GM19351 (cell line): ENCODE results near the gene ZSCAN21.

ENCODE experiments used
- ATAC-seq: cut with Tn5 transposase; IDR thresholded peaks from one replicate; pipeline ENCODE4 v1.9.1; 2021; ENCODE audit warnings: mild to moderate bottlenecking, moderate library complexity; ENCODE audit not compliant: unreplicated experiment

ZSCAN21 gene

GRCh38 chr7:100095289-100095688, 45.7 kb downstream of the ZSCAN21 start:
- ATAC-seq = no peak

DNA sequence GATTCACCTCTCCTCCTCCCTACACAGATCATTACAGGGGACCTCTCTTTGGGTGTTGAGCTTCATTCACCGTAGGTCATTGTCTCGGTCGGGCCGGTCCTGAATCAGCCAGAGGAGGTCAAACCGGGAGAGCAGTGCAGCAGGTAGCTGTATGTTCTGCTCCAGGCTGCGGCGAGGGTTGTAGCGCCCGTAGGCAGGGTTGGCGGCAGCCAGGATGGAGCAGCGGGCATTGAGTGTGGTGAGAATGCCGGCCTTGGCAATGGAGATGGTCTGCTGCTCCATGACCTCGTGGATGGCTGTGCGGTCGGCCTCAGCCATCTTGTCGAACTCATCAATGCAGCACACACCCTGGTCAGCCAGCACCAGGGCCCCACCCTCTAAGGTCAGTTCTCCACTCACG, 46.1 kb downstream of the ZSCAN21 start:
- ATAC-seq = no peak

DNA sequence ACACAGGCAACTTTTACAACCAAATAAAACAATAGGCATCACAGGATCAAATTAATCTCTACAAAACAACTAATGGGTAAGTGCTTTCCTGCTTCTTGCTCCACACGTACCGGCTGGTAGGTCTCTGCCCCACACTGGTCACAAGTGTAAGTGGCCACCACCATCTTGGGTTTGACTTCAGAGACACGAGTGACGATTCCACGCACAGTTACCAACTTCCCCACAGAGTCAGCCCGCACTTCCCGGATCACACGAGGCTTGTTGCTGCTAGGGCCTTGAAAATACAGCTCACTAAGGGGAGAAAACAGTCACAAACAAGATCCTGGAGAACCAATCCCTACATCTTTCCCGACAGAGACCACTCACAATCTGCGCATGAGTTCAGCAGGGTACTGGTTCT, 49.3 kb downstream of the ZSCAN21 start:
- ATAC-seq = no peak

DNA sequence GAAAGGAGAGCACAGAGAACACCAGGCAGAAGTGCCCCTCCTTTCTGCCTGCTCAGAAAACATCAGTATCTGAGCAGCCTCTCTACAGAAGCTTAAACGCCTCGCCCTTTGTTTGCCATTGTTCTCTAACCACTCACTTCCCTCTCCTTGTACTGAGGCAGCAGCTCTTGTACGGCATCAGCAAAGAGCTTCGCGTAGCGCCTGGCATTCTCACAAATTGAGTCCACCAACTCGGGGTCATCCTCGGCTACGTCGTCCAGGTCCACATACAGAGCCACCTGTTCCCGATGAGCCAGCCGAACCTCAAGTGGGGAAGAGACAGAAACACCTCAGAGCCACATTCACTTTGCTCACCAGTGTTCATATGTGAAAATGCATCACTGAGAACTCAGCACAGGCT, 49.9 kb downstream of the ZSCAN21 start:
- ATAC-seq = no peak

DNA sequence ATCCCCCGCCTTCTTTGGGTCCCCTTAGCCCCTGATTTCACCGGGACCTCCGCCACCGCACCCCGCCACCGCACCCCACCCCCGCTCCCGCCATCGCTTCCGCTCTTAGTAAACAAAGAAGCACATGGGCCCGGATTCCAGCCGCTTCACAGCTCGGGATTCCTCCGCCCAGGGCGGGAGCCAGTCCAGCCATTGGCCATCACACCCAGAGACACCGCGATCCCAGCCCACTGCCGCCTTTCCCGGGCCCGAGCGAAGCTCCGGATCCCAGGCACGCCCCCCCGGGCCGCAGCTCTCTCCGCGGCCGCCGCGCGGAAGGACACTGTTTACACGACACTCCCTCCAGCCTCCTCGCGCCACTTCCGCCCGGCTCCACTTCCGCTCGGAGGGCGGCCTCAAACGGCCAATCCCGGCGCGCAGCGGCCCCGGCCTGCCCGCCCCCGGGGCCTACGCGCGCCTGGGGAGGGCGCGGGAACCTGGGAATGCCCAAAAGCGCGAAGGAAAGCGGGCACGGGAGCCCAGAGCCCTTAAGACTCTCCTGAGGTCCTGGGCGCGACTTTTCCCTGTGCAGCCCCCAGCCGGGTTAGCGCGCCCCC, 50.9 kb downstream of the ZSCAN21 start:
- ATAC-seq = peak; percentile 65

- ATAC-seq = peak; percentile 83
These were observed 51.7 kb downstream of the ZSCAN21 start, which contains the start of the genes AP4M1 and MCM7 for GRCh38 chr7:100101016-100101862. Gene AP4M1 (plus strand): TSS chr7:100101643. CDS start chr7:100101715, 72 bp downstream. Gene MCM7 (minus strand): TSS chr7:100101397. CDS start chr7:100101294, 103 bp downstream.

- ATAC-seq = no peak
These were observed 53.6 kb downstream of the ZSCAN21 start for GRCh38 chr7:100102950-100103840.

DNA sequence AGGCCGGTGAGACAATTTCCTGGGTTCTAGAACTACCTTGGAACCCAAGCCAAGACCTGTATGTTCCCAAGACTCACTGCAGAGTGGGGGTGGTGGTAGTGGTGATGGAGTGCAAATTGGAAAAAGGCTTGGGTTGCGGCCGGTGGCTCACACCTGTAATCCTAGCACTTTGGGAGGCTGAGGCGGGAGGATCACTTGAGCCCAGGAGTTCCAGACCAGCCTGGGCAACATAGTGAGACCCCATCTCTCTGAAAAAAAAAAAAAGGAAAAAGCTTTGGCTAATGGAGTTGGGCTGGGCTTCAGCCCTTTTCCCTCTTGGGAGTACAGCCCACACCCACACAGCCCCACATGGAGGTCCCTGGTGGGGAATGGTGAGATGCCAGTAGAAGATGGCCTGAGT, 56.0 kb downstream of the ZSCAN21 start:
- no peak for ATAC-seq

DNA sequence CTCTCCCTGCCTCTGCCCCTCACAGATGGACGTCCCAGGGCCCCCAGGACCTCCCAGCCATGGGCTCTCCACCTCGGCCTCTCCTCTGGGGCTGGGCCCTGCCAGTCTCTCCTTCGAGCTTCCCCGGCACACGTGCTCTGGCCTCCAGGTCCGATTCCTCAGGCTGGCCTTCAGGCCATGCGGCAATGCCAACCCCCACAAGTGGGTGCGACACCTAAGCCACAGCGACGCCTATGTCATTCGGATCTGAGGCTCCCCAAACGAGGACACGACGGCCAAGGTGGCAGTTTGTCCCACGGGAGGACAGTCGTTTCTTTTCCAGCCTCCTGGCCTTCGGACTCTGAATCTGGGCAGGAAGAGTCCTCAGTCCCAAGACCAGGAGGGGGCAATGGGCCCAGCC, 57.1 kb downstream of the ZSCAN21 start:
- no peak for ATAC-seq

DNA sequence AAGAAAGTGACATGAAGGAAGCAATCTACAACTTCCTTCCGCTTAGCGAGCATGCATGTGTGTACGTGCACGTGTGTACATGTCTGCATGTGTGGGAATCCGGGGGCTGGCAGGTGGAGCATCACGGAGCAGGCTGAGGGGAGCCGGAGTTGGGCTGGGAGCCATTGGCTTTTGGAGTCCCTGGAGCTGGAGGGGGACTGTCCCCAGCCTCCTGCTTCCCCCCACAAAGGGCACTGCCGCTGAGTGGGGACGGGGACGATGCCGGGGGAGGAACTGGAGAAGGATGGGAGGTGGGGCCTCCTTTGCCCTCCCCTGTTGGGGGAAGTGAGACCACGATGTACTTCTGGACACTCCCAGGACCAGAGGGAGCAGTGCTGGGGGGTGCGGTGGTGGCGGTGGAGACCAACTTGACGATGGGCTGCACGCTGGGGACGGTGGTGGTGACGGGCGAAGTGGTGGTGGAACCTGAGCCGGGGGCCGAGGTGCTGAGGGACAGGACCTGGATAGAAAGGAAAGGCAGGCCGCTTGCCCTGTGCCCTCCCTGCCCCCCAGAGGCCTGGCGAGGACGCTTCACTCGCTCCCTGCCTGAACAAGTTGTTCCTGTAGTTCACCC, 57.7 kb downstream of the ZSCAN21 start:
- no peak for ATAC-seq

GRCh38 chr7:100107890-100108289, 58.3 kb downstream of the ZSCAN21 start:
- no peak for ATAC-seq

GRCh38 chr7:100109521-100110163, 60.1 kb downstream of the ZSCAN21 start:
- no peak for ATAC-seq

GRCh38 chr7:100111156-100111555, 61.6 kb downstream of the ZSCAN21 start:
- no peak for ATAC-seq

DNA sequence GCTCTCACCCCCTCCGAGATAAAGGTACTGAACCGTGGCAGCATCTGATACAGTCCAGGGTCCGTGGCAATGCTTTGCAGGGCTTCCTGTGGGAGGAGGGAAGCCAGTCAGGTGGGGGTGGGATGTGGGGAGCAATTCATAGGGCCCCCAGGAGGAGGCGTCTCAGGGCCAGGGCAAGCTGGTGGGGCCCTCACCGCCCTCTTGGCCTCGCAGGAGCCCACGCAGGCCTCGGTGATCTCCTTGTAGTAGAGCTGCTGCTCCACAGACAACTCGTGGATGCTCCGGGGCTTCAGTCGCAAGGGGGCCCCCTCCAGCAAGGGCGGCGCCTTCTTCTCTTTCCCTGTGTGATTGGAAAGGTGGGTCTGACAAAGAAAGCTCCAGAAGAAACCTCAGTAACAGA, 62.3 kb downstream of the ZSCAN21 start:
- ATAC-seq = no peak
